HG02943 (cell line): ENCODE measurements around the gene LAIR2.
"Not testable (repeated sequence)": the region's sequence is repeated elsewhere in the genome, so short reads cannot be mapped to it uniquely, and the experiment has no call there.

Experiments
- ATAC-seq: cut with Tn5 transposase; IDR thresholded peaks from one replicate; pipeline ENCODE4 v1.9.1; 2021; ENCODE audit warnings: mild to moderate bottlenecking, low read depth, moderate library complexity; ENCODE audit not compliant: unreplicated experiment

LAIR2 gene

GRCh38 chr19:54464044-54464629 is 38.5 kb upstream of the LAIR2 start:
- peak; percentile 46 for ATAC-seq

- ATAC-seq: peak; percentile 44
Measured at GRCh38 chr19:54464630-54465425, 37.8 kb upstream of the LAIR2 start.

GRCh38 chr19:54465426-54466109 is 37.1 kb upstream of the LAIR2 start:
- no peak for ATAC-seq

DNA sequence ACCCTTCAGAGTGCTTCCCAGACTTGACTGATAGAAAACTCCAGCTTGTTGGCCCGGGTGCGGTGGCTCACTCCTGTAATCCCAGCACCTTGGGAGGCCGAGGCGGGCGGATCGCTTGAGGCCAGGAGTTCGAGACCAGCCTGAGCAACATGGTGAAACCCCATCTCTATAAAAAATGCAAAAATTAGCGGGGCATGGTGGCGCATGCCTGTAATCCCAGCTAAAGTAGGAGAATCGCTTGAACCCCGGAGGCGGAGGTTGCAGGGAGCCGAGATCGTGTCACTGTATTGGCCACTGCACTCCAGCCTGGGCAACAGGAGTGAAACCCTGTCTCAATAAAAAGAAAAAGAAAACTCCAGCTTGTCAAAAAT is 36.5 kb upstream of the LAIR2 start:
- not testable (repeated sequence) for ATAC-seq

DNA sequence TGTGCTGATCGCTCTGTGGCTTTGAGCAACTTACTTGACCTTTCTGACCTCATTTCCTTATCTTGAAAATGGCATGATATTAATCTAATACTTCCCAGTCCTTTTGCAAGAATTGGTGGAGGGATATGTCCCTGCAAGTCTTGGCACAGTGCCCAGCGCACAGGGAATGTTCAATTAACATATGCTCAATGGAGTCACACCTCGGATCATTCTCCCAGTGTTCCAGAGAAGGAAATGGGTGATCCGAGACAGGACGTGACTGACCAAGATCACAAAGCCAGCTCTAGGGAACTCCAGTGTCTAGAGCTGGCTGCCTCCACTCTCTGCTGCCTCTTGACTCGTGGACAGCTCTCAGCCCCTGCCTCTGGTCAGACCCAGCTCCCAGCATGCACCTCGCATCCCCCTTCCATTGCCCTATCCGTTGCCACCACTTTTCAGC is 33.1 kb upstream of the LAIR2 start:
- ATAC-seq: no peak

DNA sequence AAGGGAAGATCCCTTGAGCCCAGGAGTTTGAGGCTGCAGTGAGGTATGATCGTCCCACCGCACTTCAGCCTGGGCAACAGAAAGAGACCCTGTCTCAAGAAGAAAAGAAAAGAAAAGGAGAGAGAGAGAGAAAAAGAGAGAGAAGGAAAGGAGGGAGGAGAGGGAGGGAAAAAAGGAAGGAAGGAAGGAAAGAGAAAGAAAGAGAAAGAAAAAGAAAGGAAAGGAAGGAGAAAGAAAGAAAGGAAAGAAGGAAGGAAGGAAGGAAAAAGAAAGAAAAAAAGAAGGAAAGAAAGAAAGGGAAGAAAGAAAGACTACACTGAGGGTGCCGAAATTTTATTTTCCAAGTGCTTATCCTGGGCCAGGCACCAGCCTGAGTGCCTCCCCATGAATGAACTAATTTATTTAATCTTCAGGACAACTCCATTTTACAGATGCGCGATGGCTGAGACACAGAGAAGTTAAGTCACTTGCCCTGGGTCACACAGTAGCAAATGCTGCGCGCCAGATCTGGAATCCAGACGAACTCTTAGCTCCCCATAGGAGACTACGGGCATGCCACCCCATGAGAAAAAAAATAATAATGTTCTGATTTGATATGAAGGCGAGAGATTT is 32.2 kb upstream of the LAIR2 start:
- ATAC-seq: no peak

DNA sequence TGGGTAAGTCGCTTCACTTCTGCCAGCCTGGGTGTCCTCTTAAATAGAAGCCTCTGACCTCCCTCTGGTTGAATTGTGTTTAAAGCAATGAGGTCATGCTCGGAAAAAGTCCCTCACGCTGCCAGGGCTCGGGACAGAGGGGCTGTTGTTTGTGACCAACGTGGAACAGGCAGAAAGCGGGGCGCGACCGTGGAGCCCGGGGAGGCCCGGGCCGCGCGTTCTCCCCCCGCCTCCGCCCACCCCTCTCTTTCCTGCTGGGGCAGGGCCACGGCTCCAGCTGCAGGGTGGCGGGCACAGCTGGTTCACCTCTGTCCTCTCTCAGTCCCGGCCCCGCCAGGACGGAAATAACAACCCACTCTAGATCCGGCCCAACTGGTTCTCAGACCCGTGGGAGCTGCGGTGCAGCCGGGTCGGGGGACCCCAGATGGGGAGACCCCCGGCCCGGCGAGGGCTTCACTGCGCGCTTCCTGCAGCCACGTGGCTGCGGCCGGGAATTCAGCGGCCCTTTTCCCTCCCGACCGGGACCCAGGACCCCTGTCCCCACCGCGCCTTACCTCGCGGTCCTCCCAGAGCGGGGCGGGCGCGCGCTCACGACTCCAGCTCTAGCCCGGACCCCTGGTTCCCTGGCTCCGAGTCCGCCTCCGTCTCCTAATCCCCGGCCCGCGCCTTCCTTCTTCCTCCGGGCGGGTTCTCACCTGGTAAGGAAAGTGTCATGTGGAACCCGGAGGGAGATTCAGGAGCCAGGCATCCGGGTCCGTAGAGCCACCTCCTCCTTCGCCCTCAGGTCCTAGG is 31.4 kb upstream of the LAIR2 start:
- ATAC-seq: no peak

- no peak for ATAC-seq
Measured at GRCh38 chr19:54473071-54473891, 29.4 kb upstream of the LAIR2 start, which contains the start of gene CDC42EP5. Gene CDC42EP5, minus strand, starts transcription at chr19:54473296. Its CDS starts 7,749 bp downstream, at chr19:54465547.

DNA sequence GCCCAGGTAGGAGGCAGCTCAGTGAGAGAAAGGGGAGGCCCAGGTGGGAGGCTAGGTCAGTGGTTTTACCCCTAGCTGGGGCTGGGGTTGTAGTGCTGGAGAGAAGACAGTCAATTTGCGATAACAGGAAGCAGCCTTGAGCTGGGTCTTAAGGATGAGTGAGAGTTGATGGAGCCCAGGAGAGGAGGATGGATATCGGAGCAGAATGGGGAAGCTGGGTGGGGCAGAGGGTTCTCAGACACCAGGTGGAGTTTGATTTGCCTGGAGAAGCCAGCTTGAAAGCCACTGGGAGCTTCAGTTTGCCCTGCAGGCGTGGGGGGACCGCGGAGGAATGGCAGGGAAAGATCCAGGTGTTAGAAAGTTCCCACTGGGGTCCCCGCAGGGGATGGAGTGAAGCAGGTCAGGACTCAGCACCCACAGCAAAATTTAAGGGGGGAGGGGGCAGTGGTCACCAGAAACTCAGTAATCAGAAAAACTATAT is 28.7 kb upstream of the LAIR2 start:
- ATAC-seq: no peak

DNA sequence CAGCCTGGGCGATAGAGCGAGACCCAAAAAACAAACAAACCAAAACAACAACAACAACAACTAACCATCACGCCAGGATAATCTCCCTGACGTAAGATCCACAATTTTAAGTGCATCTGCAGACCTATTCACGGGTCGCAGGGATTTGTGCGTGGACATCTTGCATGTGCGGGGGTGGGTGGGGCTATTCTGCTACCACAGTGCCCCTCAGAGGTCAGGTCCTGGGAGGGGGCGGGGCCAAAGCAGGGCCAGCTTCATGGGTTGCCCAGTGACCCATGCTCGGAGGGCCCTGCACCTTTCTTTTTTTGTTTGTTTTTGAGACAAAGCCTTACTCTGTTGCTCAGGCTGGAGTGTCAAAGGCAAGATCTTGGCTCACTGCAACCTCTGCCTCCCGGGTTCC is 26.9 kb upstream of the LAIR2 start:
- ATAC-seq: no peak

DNA sequence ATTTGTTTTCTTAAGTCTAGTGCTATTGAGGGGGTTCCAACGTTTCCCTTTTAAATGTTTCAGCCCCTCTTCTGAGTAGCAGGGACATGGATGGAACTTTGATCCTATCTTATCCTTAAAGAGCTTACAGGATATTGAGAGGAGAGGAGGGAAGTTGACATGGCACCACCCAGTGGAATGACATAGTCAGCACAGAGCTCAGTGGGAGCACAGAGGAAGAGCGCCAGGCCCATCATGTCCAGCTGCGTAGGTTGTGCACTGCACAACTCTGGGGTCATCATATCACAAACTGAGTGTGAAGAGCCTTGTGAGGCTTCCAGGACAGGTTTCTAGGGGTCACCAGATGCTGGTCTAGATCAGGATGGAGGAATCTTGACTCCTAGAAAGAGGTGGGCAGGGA is 25.0 kb upstream of the LAIR2 start:
- no peak for ATAC-seq

DNA sequence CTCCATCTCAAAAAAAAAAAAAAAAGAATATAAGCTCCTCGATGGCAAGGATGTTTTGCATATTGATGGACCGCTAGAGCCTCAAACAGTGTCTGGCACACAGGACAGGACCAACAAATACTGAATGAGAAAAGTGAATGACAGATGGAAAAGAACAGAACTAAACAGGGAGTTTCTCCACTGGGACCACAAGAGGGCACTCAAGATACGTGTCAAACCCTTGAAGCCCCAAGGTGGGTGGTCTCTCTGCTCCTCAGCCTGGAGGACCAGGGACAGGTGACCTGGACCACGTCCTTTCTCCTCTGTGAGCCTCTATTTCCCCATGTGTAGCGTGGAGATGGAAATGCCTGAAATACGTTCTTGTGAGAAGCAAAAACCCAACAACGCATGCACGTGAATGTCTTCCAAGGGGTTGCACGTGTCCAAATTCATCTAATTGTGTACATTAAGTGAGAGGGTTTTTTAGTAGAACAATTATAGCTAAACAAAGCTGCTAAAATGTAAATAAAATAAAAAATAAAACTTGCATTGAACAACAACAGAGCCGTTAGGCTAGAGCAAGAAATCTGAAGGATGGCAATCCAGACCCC is 23.9 kb upstream of the LAIR2 start:
- no peak for ATAC-seq

GRCh38 chr19:54480051-54480450 is 22.6 kb upstream of the LAIR2 start:
- no peak for ATAC-seq

GRCh38 chr19:54481326-54481930 is 21.2 kb upstream of the LAIR2 start:
- no peak for ATAC-seq

DNA sequence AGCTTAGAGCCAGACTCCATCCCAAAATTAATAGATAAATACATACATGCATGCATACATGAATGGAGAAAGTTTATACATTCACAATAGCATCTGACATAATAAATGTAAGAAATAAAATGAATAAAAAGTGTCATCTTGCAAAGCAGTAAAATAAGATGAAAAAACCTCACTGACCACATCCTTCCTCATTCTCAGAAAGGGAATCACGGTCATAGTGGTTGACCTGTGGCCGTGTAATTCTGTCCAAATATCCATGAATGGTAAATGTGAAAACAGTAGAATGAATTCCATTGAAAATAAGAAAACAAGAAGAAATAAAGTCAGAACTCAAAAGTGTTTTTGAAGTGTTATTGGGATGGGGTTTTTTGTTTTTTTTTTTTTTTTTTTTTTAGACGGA is 19.7 kb upstream of the LAIR2 start:
- ATAC-seq: no peak

- no peak for ATAC-seq
Measured at GRCh38 chr19:54484451-54484850, 18.2 kb upstream of the LAIR2 start.

- ATAC-seq: no peak
Measured at GRCh38 chr19:54485851-54486250, 16.8 kb upstream of the LAIR2 start.

DNA sequence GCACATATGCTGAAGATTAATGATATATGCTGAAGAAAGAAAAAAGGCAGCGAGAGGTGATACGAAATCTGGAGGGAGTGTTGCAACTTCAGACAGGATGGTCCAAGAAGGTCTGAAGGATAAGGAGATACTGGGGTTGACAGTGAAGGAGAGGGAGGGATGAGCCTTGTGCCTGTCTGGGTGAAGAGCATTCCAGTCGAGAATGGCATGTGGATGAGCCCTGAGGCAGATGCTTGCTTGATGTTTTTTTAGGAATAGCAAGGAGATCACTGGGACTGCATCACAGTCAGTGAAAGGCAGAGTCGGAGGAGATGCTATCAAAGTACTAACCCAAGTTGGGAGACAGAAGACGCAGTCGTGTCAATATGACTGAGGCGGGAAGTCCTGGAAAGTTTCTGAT is 13.3 kb upstream of the LAIR2 start:
- ATAC-seq: no peak

- no peak for ATAC-seq
Measured at GRCh38 chr19:54489766-54490165, 12.9 kb upstream of the LAIR2 start.
